Keratinocyte (primary cell): Measurements from ENCODE around the gene FGF7. TPM values are rescaled to one million over a fixed set of nuclear protein-coding genes. Genes with fewer than 3 reads are reported as not detected.

Experiments
- DNase-seq: peaks from one replicate; pipeline ENCODE4 v3.0.0-alpha.2; 2011; ENCODE audit warnings: low read depth, missing footprints, low spot score
- FAIRE-seq: peaks from 2 replicates; lab custom pipeline; 2011; peaks lifted over from hg19 to GRCh38; lab: Jason Lieb, UNC
- H2AFZ ChIP-seq: 2 replicates; pipeline ENCODE4 v1.6.0; 2012; ENCODE audit warnings: low read length, control low read depth, inconsistent platforms; ENCODE audit not compliant: control insufficient read depth
- H3K27ac ChIP-seq: 2 replicates; pipeline ENCODE4 v1.5.1; 2011; ENCODE audit warnings: low read length; ENCODE audit not compliant: control insufficient read depth, insufficient read depth
- H3K27me3 ChIP-seq: 3 replicates; pipeline ENCODE4 v1.6.0; 2011; ENCODE audit warnings: low read length; ENCODE audit not compliant: control insufficient read depth, insufficient read depth; ENCODE audit errors: extremely low read depth
- H3K36me3 ChIP-seq, 2 experiments: 2 replicates in 1 of 2; 3 replicates in 1 of 2; pipeline ENCODE4 v1.5.1; 2011; ENCODE audit warnings: low read length in 2 of 2, mild to moderate bottlenecking in 1 of 2; ENCODE audit not compliant: control insufficient read depth in 2 of 2, insufficient read depth in 2 of 2; ENCODE audit errors: extremely low read depth in 1 of 2
- H3K4me1 ChIP-seq: 3 replicates; pipeline ENCODE4 v1.5.1; 2011; ENCODE audit warnings: low read length; ENCODE audit not compliant: control insufficient read depth, insufficient read depth; ENCODE audit errors: extremely low read depth
- H3K4me2 ChIP-seq: 3 replicates; pipeline ENCODE4 v1.6.0; 2011; ENCODE audit warnings: low read depth, low read length; ENCODE audit not compliant: control insufficient read depth, insufficient read depth; ENCODE audit errors: extremely low read depth
- H3K4me3 ChIP-seq, 3 experiments: fragments of 200-600 bp in 1 of 3; sonication (generic) in 1 of 3; 2 replicates in 2 of 3; 3 replicates in 1 of 3; pipeline ENCODE4 v1.5.1; 2011 to 2016; ENCODE audit warnings: low read length in 3 of 3, mild to moderate bottlenecking in 3 of 3, control low read depth in 2 of 3, inconsistent platforms in 1 of 3, low read depth in 1 of 3, mixed read lengths in 1 of 3, mixed run types in 1 of 3, moderate library complexity in 1 of 3; ENCODE audit not compliant: control insufficient read depth in 2 of 3, insufficient read depth in 2 of 3; ENCODE audit errors: extremely low read depth in 1 of 3
- H3K79me2 ChIP-seq: 2 replicates; pipeline ENCODE4 v1.6.0; 2012; ENCODE audit warnings: low read length; ENCODE audit not compliant: control insufficient read depth, insufficient read depth
- H3K9ac ChIP-seq: 3 replicates; pipeline ENCODE4 v1.6.0; 2011; ENCODE audit warnings: low read length; ENCODE audit not compliant: control insufficient read depth, insufficient read depth; ENCODE audit errors: extremely low read depth
- H3K9me1 ChIP-seq: 3 replicates; pipeline ENCODE4 v1.6.0; 2011; ENCODE audit warnings: low read length; ENCODE audit not compliant: control insufficient read depth, insufficient read depth; ENCODE audit errors: extremely low read depth
- H3K9me3 ChIP-seq: 2 replicates; pipeline ENCODE4 v1.5.1; 2012; ENCODE audit warnings: low read depth, low read length; ENCODE audit not compliant: control insufficient read depth
- H4K20me1 ChIP-seq: 3 replicates; pipeline ENCODE4 v1.6.0; 2011; ENCODE audit warnings: low read length; ENCODE audit not compliant: control insufficient read depth, insufficient read depth; ENCODE audit errors: extremely low read depth
- EZH2 ChIP-seq: IDR thresholded peaks from one replicate; pipeline ENCODE4 v1.6.1; 2012; ENCODE audit warnings: inconsistent platforms, mild to moderate bottlenecking, low read length, moderate library complexity
- dilution Hi-C: fragments of 300-500 bp; cut with MboI; formaldehyde crosslinking; loops from one replicate; pipeline ENCODE4 v1.7.0; 2020; ENCODE audit warnings: low sequenced_read_pairs; ENCODE audit not compliant: extremely low pct_ligation_motif_present
- polyA plus RNA-seq, 5 experiments: library from polyadenylated mRNA; depleted of rRNA in 3 of 5; stranded (reverse) in 3 of 5; stranded (forward) in 1 of 5; unstranded in 1 of 5; fragments of >200 nt; gene quantifications; 1 replicate in 1 of 5; 2 replicates in 3 of 5; 3 replicates in 1 of 5; pipeline versions ENCODE4 v1.2.1 to v1.2.3, GENCODE V29; 2011 to 2012; ENCODE audit warnings: missing spikeins in 2 of 5, low read depth in 1 of 5, low replicate concordance in 1 of 5
- TF ChIP-seq, protein P1 (sequence below), 3 experiments: IDR thresholded peaks in 1 of 3; conservative IDR thresholded peaks in 1 of 3; optimal IDR thresholded peaks in 1 of 3; 2 replicates in 2 of 3; 3 replicates in 1 of 3; pipeline versions ENCODE3 to v1.5.1; 2011; ENCODE audit warnings: low read length in 3 of 3, mild to moderate bottlenecking in 3 of 3, moderate library complexity in 2 of 3, control low read depth in 1 of 3, inconsistent platforms in 1 of 3; ENCODE audit not compliant: insufficient read depth in 2 of 3; ENCODE audit errors: extremely low read depth in 1 of 3

FGF7 gene
- polyA plus RNA-seq, 1 donor (not counting 4 experiments of a cell fraction or from before 2014, with no cell fraction given): not detected

DNA sequence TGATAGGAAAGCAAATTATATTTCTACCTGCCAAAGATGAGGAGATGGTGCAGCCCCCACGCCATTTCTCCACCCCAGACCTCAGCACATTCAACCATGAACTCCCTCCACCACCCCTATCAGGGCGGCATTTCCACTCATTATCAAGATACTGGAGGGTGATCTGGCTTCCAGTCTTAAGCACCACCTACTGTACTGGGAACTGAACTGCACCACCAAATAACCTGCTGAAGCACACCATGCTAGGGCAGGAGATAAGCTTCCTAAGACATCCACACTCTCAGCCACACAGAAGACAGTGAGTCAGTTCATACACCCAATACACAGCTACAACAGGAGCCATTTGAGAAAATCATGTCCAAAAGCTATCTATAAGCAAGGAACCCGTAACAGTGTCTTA, 98.8 kb downstream of the FGF7 start:
- H3K9me1 ChIP-seq: no peaks in the 10 kb centered on the region
- no peaks in the 10 kb centered on the region for H3K36me3 ChIP-seq
- H3K4me1 ChIP-seq: no peaks in the 10 kb centered on the region
- H3K27ac ChIP-seq: no peak overlapping the region
- TF ChIP-seq, protein P1, sequence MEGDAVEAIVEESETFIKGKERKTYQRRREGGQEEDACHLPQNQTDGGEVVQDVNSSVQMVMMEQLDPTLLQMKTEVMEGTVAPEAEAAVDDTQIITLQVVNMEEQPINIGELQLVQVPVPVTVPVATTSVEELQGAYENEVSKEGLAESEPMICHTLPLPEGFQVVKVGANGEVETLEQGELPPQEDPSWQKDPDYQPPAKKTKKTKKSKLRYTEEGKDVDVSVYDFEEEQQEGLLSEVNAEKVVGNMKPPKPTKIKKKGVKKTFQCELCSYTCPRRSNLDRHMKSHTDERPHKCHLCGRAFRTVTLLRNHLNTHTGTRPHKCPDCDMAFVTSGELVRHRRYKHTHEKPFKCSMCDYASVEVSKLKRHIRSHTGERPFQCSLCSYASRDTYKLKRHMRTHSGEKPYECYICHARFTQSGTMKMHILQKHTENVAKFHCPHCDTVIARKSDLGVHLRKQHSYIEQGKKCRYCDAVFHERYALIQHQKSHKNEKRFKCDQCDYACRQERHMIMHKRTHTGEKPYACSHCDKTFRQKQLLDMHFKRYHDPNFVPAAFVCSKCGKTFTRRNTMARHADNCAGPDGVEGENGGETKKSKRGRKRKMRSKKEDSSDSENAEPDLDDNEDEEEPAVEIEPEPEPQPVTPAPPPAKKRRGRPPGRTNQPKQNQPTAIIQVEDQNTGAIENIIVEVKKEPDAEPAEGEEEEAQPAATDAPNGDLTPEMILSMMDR (optimal IDR thresholded peaks at IDR 0.05 in 1 of 3, IDR thresholded peaks at IDR 0.05 in 1 of 3, conservative IDR thresholded peaks at IDR 0.05 in 1 of 3; ENCODE audit: extremely low read depth in 1 of 3, insufficient read depth in 2 of 3, low read length in 3 of 3): peak; percentile 16 to 54 (median 51)
- TF ChIP-seq EZH2: no peak
- DNase-seq (no peak), FAIRE-seq (no peak)
- no peak overlapping the region for H3K4me2 ChIP-seq
- H3K27me3 ChIP-seq: no peaks in the 10 kb centered on the region
- no peak overlapping the region for H2AFZ ChIP-seq
- no peak overlapping the region for H3K9ac ChIP-seq
- H3K9me3 ChIP-seq: no peaks in the 10 kb centered on the region
- H4K20me1 ChIP-seq: no peaks in the 10 kb centered on the region
- dilution Hi-C loops: no loop called here
- no peak overlapping the region for H3K4me3 ChIP-seq
- H3K79me2 ChIP-seq: no peaks in the 10 kb centered on the region

DNA sequence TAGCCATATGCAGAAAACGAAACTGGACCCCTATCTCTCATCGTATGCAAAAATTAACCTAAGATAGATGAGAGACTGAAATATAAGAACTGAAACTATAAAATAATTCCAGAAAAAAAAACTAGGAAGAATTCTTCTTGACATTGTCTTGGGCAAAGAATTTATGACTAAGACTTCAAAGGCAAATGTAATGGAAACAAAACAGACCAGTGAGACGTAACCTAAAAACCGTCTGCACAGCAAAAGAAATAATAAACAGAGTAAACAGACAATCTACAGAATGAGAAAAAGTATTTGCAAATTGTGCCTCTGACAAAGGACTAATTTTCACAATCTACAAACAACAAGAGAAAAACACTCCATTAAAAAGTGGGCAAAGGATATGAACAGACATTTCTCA, 105.2 kb downstream of the FGF7 start:
- Histone ChIP-seq H3K79me2 (no peaks in the 10 kb centered on the region), H3K9me3 (no peaks in the 10 kb centered on the region), H4K20me1 (no peaks in the 10 kb centered on the region), H3K9ac (no peak overlapping the region), H3K36me3 (no peaks in the 10 kb centered on the region), H3K4me1 (no peaks in the 10 kb centered on the region), H3K4me3 (no peak overlapping the region), H3K27ac (no peak overlapping the region), H3K9me1 (no peaks in the 10 kb centered on the region), H2AFZ (no peak overlapping the region), H3K4me2 (no peak overlapping the region), H3K27me3 (no peaks in the 10 kb centered on the region)
- FAIRE-seq (no peak), DNase-seq (no peak)
- dilution Hi-C loops: no loop called here
- TF ChIP-seq, protein P1 (optimal IDR thresholded peaks at IDR 0.05 in 1 of 3, IDR thresholded peaks at IDR 0.05 in 1 of 3, conservative IDR thresholded peaks at IDR 0.05 in 1 of 3; ENCODE audit: extremely low read depth in 1 of 3, insufficient read depth in 2 of 3, low read length in 3 of 3): no peak
- TF ChIP-seq EZH2: no peak
